Heart right ventricle (tissue), 16 donors: Measurements from ENCODE around the gene ITPKB. TPM values are rescaled to one million over a fixed set of nuclear protein-coding genes. Genes with fewer than 3 reads are reported as not detected.

Source experiments
- ATAC-seq, 8 donors: fragments of 200-7000 bp; cut with Tn5 transposase; one replicate each; pipeline ENCODE4 v1.9.1; 2020; ENCODE audit warnings: mild to moderate bottlenecking in 8 of 8, moderate library complexity in 8 of 8, moderate number of reproducible peaks in 1 of 8
- DNase-seq, 2 donors: peaks; one replicate each; pipeline ENCODE4 v3.0.0-alpha.2; 2020
- H3K27ac ChIP-seq, 10 donors: fragments of 200-600 bp; sonication (generic) in 2 of 10; one replicate each; pipeline versions ENCODE4 v1.5.0 to v1.8.0; 2020 to 2022; ENCODE audit warnings: mild to moderate bottlenecking in 3 of 10
- H3K27me3 ChIP-seq, 7 donors: fragments of 200-600 bp; one replicate each; pipeline ENCODE4 v1.8.0; 2021 to 2022; ENCODE audit warnings: mild to moderate bottlenecking in 2 of 7
- H3K36me3 ChIP-seq, 9 donors: fragments of 200-600 bp; sonication (generic) in 1 of 9; one replicate each; pipeline versions ENCODE4 v1.5.0 to v1.8.0; 2020 to 2022; ENCODE audit warnings: mild to moderate bottlenecking in 2 of 9
- H3K4me1 ChIP-seq, 9 donors: fragments of 200-600 bp; sonication (generic) in 1 of 9; one replicate each; pipeline versions ENCODE4 v1.5.0 to v1.8.0; 2020 to 2022; ENCODE audit warnings: mild to moderate bottlenecking in 4 of 9
- H3K4me3 ChIP-seq, 10 donors: fragments of 200-600 bp; sonication (generic) in 2 of 10; one replicate each; pipeline versions ENCODE4 v1.5.0 to v1.8.0; 2020 to 2022; ENCODE audit warnings: mild to moderate bottlenecking in 7 of 10, moderate library complexity in 2 of 10
- H3K9me3 ChIP-seq, 11 donors: fragments of 200-600 bp in 10 of 11; sonication (generic) in 2 of 11; one replicate each; pipeline versions ENCODE4 v1.5.0 to v1.8.0; 2013 to 2022; ENCODE audit warnings: mild to moderate bottlenecking in 2 of 11, control low read depth in 1 of 11, moderate library complexity in 1 of 11
- WGBS, 2 donors: extraction: QIAGEN DNeasy Blood & Tissue Kit; methylation state at CpG; one replicate each; pipeline ENCODE4 v1.1.7; 2013; ENCODE audit warnings: inconsistent platforms in 1 of 2; 5-methylcytosine and 5-hydroxymethylcytosine counted together
- intact Hi-C, 10 donors: fragments of 100-400 bp; cut with DNase I; formaldehyde crosslinking; loops; one replicate each; pipeline versions ENCODE4 v1.11.1 to v1.14.2; 2022
- polyA plus RNA-seq, 2 donors: library from polyadenylated mRNA; stranded (reverse); fragments of 200-250 nt; gene quantifications; one replicate each; pipeline ENCODE4 v1.2.3, GENCODE V29; 2013
- total RNA-seq, 10 donors: library from RNA; stranded (reverse); fragmentation: NEBNext Ultra II Directional in 3 of 10; extraction: Animal tissue kit (Norgen Biotek cat#: 25700) in 3 of 10; gene quantifications; one replicate each; pipeline versions ENCODE4 v1.2.1 to v1.2.4, GENCODE V29; 2021 to 2023
- TF ChIP-seq, protein P1 (sequence below), 9 donors: fragments of 200-600 bp; sonication (generic) in 2 of 9; IDR thresholded peaks; one replicate each; pipeline versions ENCODE4 v1.5.0 to v1.8.0; 2021 to 2022; ENCODE audit warnings: antibody characterized with exemption in 9 of 9, mild to moderate bottlenecking in 5 of 9, moderate library complexity in 1 of 9
- donor health status: Arrhythmogenic right ventricular cardiomyopathy.
- donor health status: ischemic (EF 13 %, LVEDD 7.1; RV severe dilation, severe dysfunction).
- donor health status: healthy with polysubstance abuse.
- donor health status: DM: no; HTN: yes; CAD: no.
- donor health status: DM: no; HTN: no; CAD: no.
- donor health status: ischemic (EF 25% LVEDD 6.9; RV normal size, moderate dysfunction).
- donor health status: ischemic (EF 25% LVEDD 5.7; RV mildly dilated, moderate dysfunction).
- donor health status: healthy.
- donor health status: DM: yes; HTN: yes; CAD: no.
- donor health status: Ischemic cardiomyopathy.
- donor health status: ischemic (EF 35%, LVEDD 5.7; RV mildly dilated, moderate dysfunction).
- donor health status: nonischemic (EF 11% LVEDD 7.7; RV severe dilation, severe dysfunction).
- donor health status: DM: yes; HTN: yes; CAD: no.
- donor health status: PGD.
- donor health status: ischemic (EF 29% LVEDD 5.4; RV normal size, mild dysfunction).
- donor health status: nonischemic (EF 23%, LVEDD 6.1; RV moderate dilation, normal function).

Gene ITPKB
- total and polyA plus RNA-seq, 12 donors: 4.5 to 30.5 (median 16.1) TPM

DNA sequence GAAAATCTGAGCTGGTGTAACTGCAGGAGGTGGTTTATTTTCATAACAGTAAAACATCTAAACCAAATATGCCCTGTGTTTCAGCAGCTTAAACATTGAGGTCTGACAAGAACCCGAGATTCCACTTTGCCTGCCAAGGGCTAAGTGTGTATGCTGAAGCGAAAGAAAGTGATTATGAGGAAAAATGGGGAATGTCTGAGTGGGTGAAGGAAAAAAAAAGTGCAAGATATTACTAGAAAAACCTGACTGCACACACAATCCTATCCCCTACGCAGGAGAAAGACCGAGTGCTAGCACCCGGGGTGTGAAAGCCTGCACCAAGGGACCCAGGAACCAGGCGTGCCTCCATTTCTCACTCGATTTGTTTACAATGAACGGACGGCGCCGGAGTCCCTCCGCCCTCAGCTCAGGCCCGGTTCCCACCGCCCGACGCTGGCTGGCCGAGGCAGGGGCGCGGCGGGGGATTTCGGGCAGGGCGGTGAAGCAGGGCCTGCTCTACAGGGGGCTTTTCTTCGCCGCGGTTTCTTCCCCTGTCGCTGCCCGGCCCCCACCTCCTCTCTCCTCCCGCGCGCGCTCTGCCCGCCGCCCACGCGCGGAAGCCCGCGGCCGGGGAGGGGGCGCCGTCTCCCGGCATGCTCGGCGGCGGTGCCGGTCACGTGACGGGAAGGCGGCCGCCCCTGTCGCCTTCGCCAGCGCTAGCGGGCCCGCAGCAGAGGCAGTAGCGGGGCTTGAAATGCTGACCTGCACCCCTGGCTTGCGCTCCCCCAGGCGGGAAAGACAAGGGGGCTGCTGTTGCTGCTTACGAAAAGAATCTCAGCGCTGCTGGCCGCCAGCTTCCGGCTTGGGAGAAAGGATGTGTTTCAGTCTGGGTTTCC is 35.9 kb downstream of the ITPKB start:
- H3K4me1 ChIP-seq: peaks cover 0 to 88% (median 48%) of the 10 kb centered on the region in 9 donors
- no peaks in the 10 kb centered on the region for H3K27me3 ChIP-seq
- 0 to 1% methylated on average over 53 to 62 of the region's 62 CpGs for WGBS, 2 donors

DNA sequence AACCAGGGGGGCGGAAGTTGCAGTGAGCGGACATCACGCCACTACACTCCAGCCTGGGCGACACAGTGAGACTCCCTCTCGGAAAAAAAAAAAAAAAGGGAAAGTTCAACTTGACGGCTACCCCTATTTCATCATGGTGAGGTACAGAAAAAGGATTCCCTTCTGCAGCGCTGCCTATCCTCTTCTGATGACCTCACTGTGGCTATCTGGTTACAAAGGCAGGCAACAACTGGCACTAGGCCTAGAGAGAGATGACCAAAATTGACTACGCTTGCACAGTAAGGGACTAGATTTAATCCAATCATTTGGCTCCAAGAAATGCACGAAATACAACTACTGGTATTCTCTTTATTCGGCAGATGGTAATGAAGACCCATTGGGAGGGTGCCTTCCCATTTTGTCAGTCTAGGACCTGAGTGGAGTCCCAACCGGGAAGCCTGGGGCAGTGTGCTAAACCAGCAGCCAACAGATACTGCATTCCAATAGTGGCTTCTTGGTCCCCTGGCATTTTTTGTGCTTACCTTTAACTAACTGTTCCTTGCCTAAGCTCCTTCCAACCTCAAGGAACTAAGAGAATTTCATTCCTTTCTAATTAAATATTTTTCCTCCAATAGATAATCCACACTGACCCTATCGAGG is 36.6 kb downstream of the ITPKB start:
- peak overlapping the region in 9 of 10 donors; percentile 55 to 81 (median 70) for H3K4me3 ChIP-seq
- ATAC-seq: peak; percentile 15 to 72 (median 56)
- H3K27ac ChIP-seq: peak overlapping the region; percentile 94 to 99 (median 96)
- H3K9me3 ChIP-seq: no peaks in the 10 kb centered on the region
- no peak for DNase-seq
- no peaks in the 10 kb centered on the region for H3K27me3 ChIP-seq
- peaks cover 0 to 28% (median 5%) of the 10 kb centered on the region in 9 donors for H3K36me3 ChIP-seq
- H3K4me1 ChIP-seq: peaks cover 6 to 88% (median 53%) of the 10 kb centered on the region in 9 donors
- intact Hi-C loops: loop anchor here in 5 of 10 donors (5.0 to 10.0 kb wide), 3 partner anchors 35 to 122 kb away; partner anchors contain the start of gene ITPKB (in 4 of the 5)
- WGBS, 2 donors: 55 to 63% methylated on average over 12 of the region's 12 CpGs
- TF ChIP-seq, protein P1, sequence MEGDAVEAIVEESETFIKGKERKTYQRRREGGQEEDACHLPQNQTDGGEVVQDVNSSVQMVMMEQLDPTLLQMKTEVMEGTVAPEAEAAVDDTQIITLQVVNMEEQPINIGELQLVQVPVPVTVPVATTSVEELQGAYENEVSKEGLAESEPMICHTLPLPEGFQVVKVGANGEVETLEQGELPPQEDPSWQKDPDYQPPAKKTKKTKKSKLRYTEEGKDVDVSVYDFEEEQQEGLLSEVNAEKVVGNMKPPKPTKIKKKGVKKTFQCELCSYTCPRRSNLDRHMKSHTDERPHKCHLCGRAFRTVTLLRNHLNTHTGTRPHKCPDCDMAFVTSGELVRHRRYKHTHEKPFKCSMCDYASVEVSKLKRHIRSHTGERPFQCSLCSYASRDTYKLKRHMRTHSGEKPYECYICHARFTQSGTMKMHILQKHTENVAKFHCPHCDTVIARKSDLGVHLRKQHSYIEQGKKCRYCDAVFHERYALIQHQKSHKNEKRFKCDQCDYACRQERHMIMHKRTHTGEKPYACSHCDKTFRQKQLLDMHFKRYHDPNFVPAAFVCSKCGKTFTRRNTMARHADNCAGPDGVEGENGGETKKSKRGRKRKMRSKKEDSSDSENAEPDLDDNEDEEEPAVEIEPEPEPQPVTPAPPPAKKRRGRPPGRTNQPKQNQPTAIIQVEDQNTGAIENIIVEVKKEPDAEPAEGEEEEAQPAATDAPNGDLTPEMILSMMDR (IDR thresholded peaks at IDR 0.05): no peak

More for the DNA sequence above, 35.9 kb downstream of the ITPKB start:
- peaks cover 0 to 30% (median 5%) of the 10 kb centered on the region in 9 donors for H3K36me3 ChIP-seq
- peak; percentile 78 to 82 for DNase-seq
- H3K27ac ChIP-seq: peak overlapping the region; percentile 94 to 99 (median 96)
- ATAC-seq: peak; percentile 85 to 92 (median 90)
- intact Hi-C loops: loop anchor here in 5 of 10 donors (5.0 to 10.0 kb wide), 3 partner anchors 34 to 122 kb away; partner anchors contain the start of gene ITPKB (in 4 of the 5)
- H3K4me3 ChIP-seq: peak overlapping the region; percentile 33 to 81 (median 70)
- TF ChIP-seq, protein P1 (IDR thresholded peaks at IDR 0.05): no peak
- no peaks in the 10 kb centered on the region for H3K9me3 ChIP-seq

DNA sequence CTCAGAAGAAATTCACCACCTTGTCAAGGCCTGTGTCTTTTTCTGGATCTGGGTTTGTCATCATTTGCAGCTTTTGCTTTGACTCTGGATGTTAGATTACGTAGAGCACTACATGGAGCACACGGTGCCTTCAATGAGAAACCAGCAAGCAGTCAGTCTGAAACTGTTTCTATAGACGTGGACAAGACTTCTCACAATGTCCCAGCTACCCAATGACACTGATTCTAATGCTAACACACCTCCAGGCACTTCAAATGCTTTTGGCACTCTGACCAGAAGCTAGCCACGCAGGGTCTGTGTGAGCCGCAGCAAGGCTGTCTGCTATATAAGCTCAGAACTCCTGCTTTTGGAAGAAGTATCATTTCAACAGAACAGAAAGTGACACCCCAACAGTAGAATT is 38.2 kb downstream of the ITPKB start:
- intact Hi-C loops: loop anchor here in 5 of 10 donors (5.0 to 10.0 kb wide), 3 partner anchors 36 to 124 kb away; partner anchors contain the start of gene ITPKB (in 4 of the 5)
- TF ChIP-seq, protein P1 (IDR thresholded peaks at IDR 0.05): no peak
- no peak overlapping the region for H3K4me3 ChIP-seq
- WGBS, 2 donors: 86 to 89% methylated on average over 5 of the region's 5 CpGs
- H3K9me3 ChIP-seq: no peaks in the 10 kb centered on the region
- peak overlapping the region in 2 of 10 donors; percentile 5 to 9 for H3K27ac ChIP-seq
- H3K4me1 ChIP-seq: peaks cover 6 to 88% (median 64%) of the 10 kb centered on the region in 9 donors
- ATAC-seq (no peak), DNase-seq (no peak)
- H3K27me3 ChIP-seq: no peaks in the 10 kb centered on the region
- peaks cover 0 to 34% (median 5%) of the 10 kb centered on the region in 9 donors for H3K36me3 ChIP-seq

DNA sequence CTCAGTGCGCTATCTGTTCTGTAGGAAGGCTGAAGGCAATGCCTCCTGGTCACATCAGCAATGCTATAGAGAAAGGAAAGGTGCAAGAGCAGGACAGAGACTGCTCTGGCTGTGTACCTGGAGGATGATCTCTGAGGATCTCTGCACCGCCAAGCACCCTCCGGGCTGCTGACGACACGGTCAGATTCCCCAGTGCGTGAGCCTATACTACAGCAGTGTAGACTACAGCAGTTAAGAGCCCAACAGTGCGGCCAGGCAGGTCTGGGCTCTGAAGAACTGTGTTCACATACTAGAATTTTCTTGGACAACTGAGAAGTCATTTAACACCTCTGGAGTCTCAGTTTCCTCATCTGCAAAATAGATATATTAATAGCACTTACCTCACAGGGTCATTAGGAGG is 39.9 kb downstream of the ITPKB start:
- no peak for DNase-seq
- Histone ChIP-seq H3K27me3 (no peaks in the 10 kb centered on the region), H3K36me3 (peaks cover 0 to 34% (median 5%) of the 10 kb centered on the region in 9 donors), H3K27ac (peak overlapping the region in 3 of 10 donors; percentile 13 to 30 (median 25)), H3K4me1 (peaks cover 6 to 89% (median 67%) of the 10 kb centered on the region in 9 donors), H3K4me3 (no peak overlapping the region), H3K9me3 (no peaks in the 10 kb centered on the region)
- intact Hi-C loops: no loop called here
- no peak for ATAC-seq
- TF ChIP-seq, protein P1 (IDR thresholded peaks at IDR 0.05): no peak
- WGBS, 2 donors: 89 to 91% methylated on average over 7 of the region's 7 CpGs
